T-helper 2 cell treated with Interferon-gamma antibody and Interleukin-4, amounts not matched to agents 5 μg/mL and 100 μg/mL, for 36 hours (primary cell): ENCODE measurements around the gene DTL.
A peak's percentile ranks its signal among the peaks of the same experiment; 100 is the strongest.
"Not testable (repeated sequence)": the region's sequence is repeated elsewhere in the genome, so short reads cannot be mapped to it uniquely, and the experiment has no call there.

Experiments used
- DNase-seq: peaks from one replicate; pipeline ENCODE4 v3.0.0; 2021; ENCODE audit warnings: low spot score
- H3K27ac Mint-ChIP-seq: one replicate; pipeline ENCODE4 v1.8.0; 2021; ENCODE audit warnings: mild to moderate bottlenecking, mixed read lengths
- H3K27me3 Mint-ChIP-seq: one replicate; pipeline ENCODE4 v1.8.0; 2021; ENCODE audit warnings: low read depth, mixed read lengths
- H3K36me3 Mint-ChIP-seq: one replicate; pipeline ENCODE4 v1.8.0; 2021; ENCODE audit warnings: low read depth, mixed read lengths
- H3K4me1 Mint-ChIP-seq: one replicate; pipeline ENCODE4 v1.8.0; 2021; ENCODE audit warnings: low read depth, mixed read lengths
- H3K4me3 Mint-ChIP-seq: one replicate; pipeline ENCODE4 v1.8.0; 2022; ENCODE audit warnings: mild to moderate bottlenecking, moderate library complexity, mixed read lengths
- H3K9me3 Mint-ChIP-seq: one replicate; pipeline ENCODE4 v1.8.0; 2021; ENCODE audit warnings: mixed read lengths

Gene DTL

GRCh38 chr1:212035123-212035834 is at the start of gene DTL, which contains the start of gene INTS7:
Gene DTL (plus strand): TSS chr1:212035748. CDS start chr1:212035891, 143 bp downstream.
Gene INTS7 (minus strand): TSS chr1:212035557. CDS start chr1:212035437, 120 bp downstream.
- Mint-ChIP-seq H3K4me3 (peak within 1 kb of the TSS; percentile 98), H3K36me3 (peaks cover 42% of the 10 kb centered on the region), H3K4me1 (peaks cover 57% of the 10 kb centered on the region), H3K27ac (peak within 1 kb of the TSS; percentile 91), H3K27me3 (peaks cover 2% of the 10 kb centered on the region), H3K9me3 (no peaks in the 10 kb centered on the region)
- DNase-seq = peak; percentile 99

- H3K27me3 Mint-ChIP-seq = no peaks in the 10 kb centered on the region
- no peak overlapping the region for H3K27ac Mint-ChIP-seq
- no peak overlapping the region for H3K4me3 Mint-ChIP-seq
- H3K36me3 Mint-ChIP-seq = peaks cover 53% of the 10 kb centered on the region
- H3K4me1 Mint-ChIP-seq = no peaks in the 10 kb centered on the region
- DNase-seq = no peak
- no peaks in the 10 kb centered on the region for H3K9me3 Mint-ChIP-seq
Measured at GRCh38 chr1:211986628-211987254, 48.8 kb upstream of the DTL start.

- Mint-ChIP-seq H3K4me1 (no peaks in the 10 kb centered on the region), H3K4me3 (no peak overlapping the region), H3K27me3 (no peaks in the 10 kb centered on the region), H3K36me3 (peaks cover 35% of the 10 kb centered on the region), H3K27ac (no peak overlapping the region), H3K9me3 (no peaks in the 10 kb centered on the region)
- no peak for DNase-seq
Measured at GRCh38 chr1:211991695-211992094, 43.9 kb upstream of the DTL start.

GRCh38 chr1:211997426-211997825 is 38.1 kb upstream of the DTL start:
- not testable (repeated sequence) for H3K27me3 Mint-ChIP-seq, DNase-seq, H3K27ac Mint-ChIP-seq, H3K4me1 Mint-ChIP-seq, H3K9me3 Mint-ChIP-seq, H3K4me3 Mint-ChIP-seq
- peaks cover 43% of the 10 kb centered on the region for H3K36me3 Mint-ChIP-seq

- Mint-ChIP-seq H3K36me3 (peaks cover 46% of the 10 kb centered on the region), H3K4me1 (peaks cover 1% of the 10 kb centered on the region), H3K4me3 (no peak overlapping the region), H3K27me3 (no peaks in the 10 kb centered on the region), H3K9me3 (no peaks in the 10 kb centered on the region), H3K27ac (no peak overlapping the region)
- DNase-seq = no peak
Measured at GRCh38 chr1:212002536-212002935, 33.0 kb upstream of the DTL start.

- Mint-ChIP-seq H3K4me3 (no peak overlapping the region), H3K27ac (no peak overlapping the region), H3K9me3 (no peaks in the 10 kb centered on the region), H3K4me1 (peaks cover 8% of the 10 kb centered on the region), H3K36me3 (peaks cover 48% of the 10 kb centered on the region), H3K27me3 (no peaks in the 10 kb centered on the region)
- no peak for DNase-seq
Measured at GRCh38 chr1:212004895-212005608, 30.5 kb upstream of the DTL start.

GRCh38 chr1:212007178-212007577 is 28.4 kb upstream of the DTL start:
- DNase-seq = no peak
- Mint-ChIP-seq H3K4me3 (no peak overlapping the region), H3K4me1 (peaks cover 8% of the 10 kb centered on the region), H3K9me3 (no peaks in the 10 kb centered on the region), H3K27me3 (no peaks in the 10 kb centered on the region), H3K27ac (no peak overlapping the region), H3K36me3 (peaks cover 46% of the 10 kb centered on the region)

- Mint-ChIP-seq H3K9me3 (no peaks in the 10 kb centered on the region), H3K4me1 (peaks cover 8% of the 10 kb centered on the region), H3K27me3 (no peaks in the 10 kb centered on the region), H3K4me3 (no peak overlapping the region), H3K27ac (no peak overlapping the region), H3K36me3 (peaks cover 41% of the 10 kb centered on the region)
- DNase-seq = no peak
Measured at GRCh38 chr1:212007886-212008285, 27.7 kb upstream of the DTL start.

GRCh38 chr1:212009561-212009960 is 26.0 kb upstream of the DTL start:
- H3K36me3 Mint-ChIP-seq = peaks cover 40% of the 10 kb centered on the region
- H3K4me3 Mint-ChIP-seq = no peak overlapping the region

GRCh38 chr1:212010004-212010403 is 25.5 kb upstream of the DTL start:
- Mint-ChIP-seq H3K27me3 (no peaks in the 10 kb centered on the region), H3K4me3 (no peak overlapping the region), H3K36me3 (peaks cover 39% of the 10 kb centered on the region), H3K9me3 (no peaks in the 10 kb centered on the region), H3K27ac (no peak overlapping the region), H3K4me1 (peaks cover 7% of the 10 kb centered on the region)
- no peak for DNase-seq

More at GRCh38 chr1:212009561-212009960, 26.0 kb upstream of the DTL start:
- H3K27ac Mint-ChIP-seq = no peak overlapping the region
- H3K27me3 Mint-ChIP-seq = no peaks in the 10 kb centered on the region
- no peak for DNase-seq
- no peaks in the 10 kb centered on the region for H3K9me3 Mint-ChIP-seq
- peaks cover 7% of the 10 kb centered on the region for H3K4me1 Mint-ChIP-seq

GRCh38 chr1:212012034-212012740 is 23.4 kb upstream of the DTL start:
- peaks cover 45% of the 10 kb centered on the region for H3K36me3 Mint-ChIP-seq
- no peak overlapping the region for H3K27ac Mint-ChIP-seq
- DNase-seq = peak; percentile 54
- H3K4me3 Mint-ChIP-seq = no peak overlapping the region
- H3K9me3 Mint-ChIP-seq = no peaks in the 10 kb centered on the region
- no peaks in the 10 kb centered on the region for H3K27me3 Mint-ChIP-seq
- H3K4me1 Mint-ChIP-seq = peaks cover 7% of the 10 kb centered on the region

- no peak for DNase-seq
- Mint-ChIP-seq H3K27me3 (no peaks in the 10 kb centered on the region), H3K36me3 (peaks cover 45% of the 10 kb centered on the region), H3K4me1 (peaks cover 7% of the 10 kb centered on the region), H3K27ac (no peak overlapping the region), H3K4me3 (no peak overlapping the region), H3K9me3 (no peaks in the 10 kb centered on the region)
Measured at GRCh38 chr1:212013672-212014071, 21.9 kb upstream of the DTL start.

GRCh38 chr1:212020975-212021374 is 14.6 kb upstream of the DTL start:
- no peaks in the 10 kb centered on the region for H3K27me3 Mint-ChIP-seq
- no peak overlapping the region for H3K27ac Mint-ChIP-seq
- H3K9me3 Mint-ChIP-seq = peaks cover 16% of the 10 kb centered on the region
- H3K4me3 Mint-ChIP-seq = no peak overlapping the region
- no peak for DNase-seq
- H3K4me1 Mint-ChIP-seq = peaks cover 4% of the 10 kb centered on the region
- peaks cover 50% of the 10 kb centered on the region for H3K36me3 Mint-ChIP-seq

GRCh38 chr1:212021563-212021962 is 14.0 kb upstream of the DTL start:
- peaks cover 49% of the 10 kb centered on the region for H3K36me3 Mint-ChIP-seq
- DNase-seq = no peak

More at GRCh38 chr1:212021563-212021962, 14.0 kb upstream of the DTL start:
- Mint-ChIP-seq H3K27me3 (no peaks in the 10 kb centered on the region), H3K4me1 (peaks cover 4% of the 10 kb centered on the region), H3K4me3 (no peak overlapping the region), H3K9me3 (peaks cover 16% of the 10 kb centered on the region), H3K27ac (no peak overlapping the region)
